ENCODE measurements around the gene MYCN. TPM values are rescaled to one million over a fixed set of nuclear protein-coding genes. Genes with fewer than 3 reads are reported as not detected.
"Not testable (repeated sequence)": the region's sequence is repeated elsewhere in the genome, so short reads cannot be mapped to it uniquely, and the experiment has no call there.

MYCN gene
- total RNA-seq, 1 experiment from 2014 or later = not detected

- no peak for DNase-seq (ENCODE audit: low read depth)
These were observed 12.2 kb downstream of the MYCN start for GRCh38 chr2:15952451-15953146.

GRCh38 chr2:15953147-15953630 lies 12.8 kb downstream of the MYCN start:
- in situ Hi-C loops (cut with HindIII; ENCODE audit: low pct_unique_long_range_greater_than_20kb, low sequenced_read_pairs) = no loop called here
- no peak for DNase-seq (ENCODE audit: low read depth)

More at GRCh38 chr2:15952451-15953146, 12.2 kb downstream of the MYCN start:
- in situ Hi-C loops (cut with HindIII; ENCODE audit: low pct_unique_long_range_greater_than_20kb, low sequenced_read_pairs) = no loop called here

- DNase-seq (ENCODE audit: low read depth) = no peak
- in situ Hi-C loops (cut with HindIII; ENCODE audit: low pct_unique_long_range_greater_than_20kb, low sequenced_read_pairs) = no loop called here
These were observed 13.7 kb downstream of the MYCN start for GRCh38 chr2:15953891-15954680.

- in situ Hi-C loops (cut with HindIII; ENCODE audit: low pct_unique_long_range_greater_than_20kb, low sequenced_read_pairs) = no loop called here
- DNase-seq (ENCODE audit: low read depth) = no peak
These were observed 14.4 kb downstream of the MYCN start for GRCh38 chr2:15954761-15955160.

GRCh38 chr2:15955232-15955988 lies 15.1 kb downstream of the MYCN start:
- in situ Hi-C loops (cut with HindIII; ENCODE audit: low pct_unique_long_range_greater_than_20kb, low sequenced_read_pairs) = no loop called here
- DNase-seq (ENCODE audit: low read depth) = no peak

- in situ Hi-C loops (cut with HindIII; ENCODE audit: low pct_unique_long_range_greater_than_20kb, low sequenced_read_pairs) = no loop called here
- no peak for DNase-seq (ENCODE audit: low read depth)
These were observed 15.9 kb downstream of the MYCN start for GRCh38 chr2:15956230-15956629.

- in situ Hi-C loops (cut with HindIII; ENCODE audit: low pct_unique_long_range_greater_than_20kb, low sequenced_read_pairs) = no loop called here
- no peak for DNase-seq (ENCODE audit: low read depth)
These were observed 16.7 kb downstream of the MYCN start for GRCh38 chr2:15956751-15957736.

GRCh38 chr2:15957881-15958713 lies 17.7 kb downstream of the MYCN start:
- in situ Hi-C loops (cut with HindIII; ENCODE audit: low pct_unique_long_range_greater_than_20kb, low sequenced_read_pairs) = no loop called here
- no peak for DNase-seq (ENCODE audit: low read depth)

- no peak for DNase-seq (ENCODE audit: low read depth)
- in situ Hi-C loops (cut with HindIII; ENCODE audit: low pct_unique_long_range_greater_than_20kb, low sequenced_read_pairs) = no loop called here
These were observed 19.2 kb downstream of the MYCN start for GRCh38 chr2:15959331-15960153.

GRCh38 chr2:15960154-15960520 lies 19.8 kb downstream of the MYCN start:
- DNase-seq (ENCODE audit: low read depth); in situ Hi-C loops (cut with HindIII; ENCODE audit: low pct_unique_long_range_greater_than_20kb, low sequenced_read_pairs): not testable (repeated sequence)

GRCh38 chr2:15963109-15963976 lies 23.0 kb downstream of the MYCN start:
- DNase-seq (ENCODE audit: low read depth); in situ Hi-C loops (cut with HindIII; ENCODE audit: low pct_unique_long_range_greater_than_20kb, low sequenced_read_pairs): not testable (repeated sequence)

- in situ Hi-C loops (cut with HindIII; ENCODE audit: low pct_unique_long_range_greater_than_20kb, low sequenced_read_pairs) = no loop called here
- no peak for DNase-seq (ENCODE audit: low read depth)
These were observed 23.8 kb downstream of the MYCN start for GRCh38 chr2:15963977-15964670.

GRCh38 chr2:15964936-15965563 lies 24.7 kb downstream of the MYCN start:
- DNase-seq (ENCODE audit: low read depth) = no peak
- in situ Hi-C loops (cut with HindIII; ENCODE audit: low pct_unique_long_range_greater_than_20kb, low sequenced_read_pairs) = no loop called here

- in situ Hi-C loops (cut with HindIII; ENCODE audit: low pct_unique_long_range_greater_than_20kb, low sequenced_read_pairs) = no loop called here
- DNase-seq (ENCODE audit: low read depth) = no peak
These were observed 25.2 kb downstream of the MYCN start for GRCh38 chr2:15965564-15966019.

Data from Caki2 (cell line).